H1 (cell line): Measurements from ENCODE around the gene HIVEP3.

Source experiments
- ASH2L ChIP-seq: fragments of 200-600, 300-600 bp; sonication (generic); IDR thresholded peaks from one replicate; pipeline ENCODE4 v1.7.1; 2017; ENCODE audit warnings: low read length
- CHD1 ChIP-seq: IDR thresholded peaks from 2 replicates; pipeline ENCODE4 v1.6.1; 2012; ENCODE audit warnings: low read depth, low read length, improper control_type of control experiment
- CTCF ChIP-seq, 3 experiments: IDR thresholded peaks; 1 replicate in 2 of 3; 2 replicates in 1 of 3; pipeline versions ENCODE4 v1.5.1 to v1.6.1; 2011; ENCODE audit warnings: low read length in 3 of 3, mild to moderate bottlenecking in 3 of 3, inconsistent platforms in 2 of 3, low read depth in 1 of 3, moderate library complexity in 1 of 3; ENCODE audit not compliant: insufficient read depth in 1 of 3; ENCODE audit errors: control extremely low read depth in 1 of 3
- EZH2 ChIP-seq: fragments of 200-600 bp; sonication (generic); IDR thresholded peaks from 2 replicates; pipeline ENCODE4 v1.7.1; 2012; ENCODE audit warnings: low read depth, mild to moderate bottlenecking, moderate library complexity, low read length, inconsistent platforms; ENCODE audit not compliant: severe bottlenecking
- GTF2F1 ChIP-seq: IDR thresholded peaks from 2 replicates; pipeline ENCODE4 v1.6.1; 2012; ENCODE audit warnings: low read depth, low read length, improper control_type of control experiment, borderline replicate concordance
- KDM1A ChIP-seq: fragments of 200-600, 300-600 bp; sonication (generic); IDR thresholded peaks from 2 replicates; pipeline ENCODE4 v1.7.1; 2016; ENCODE audit warnings: mild to moderate bottlenecking, low read length, borderline replicate concordance
- MAX ChIP-seq: IDR thresholded peaks from 2 replicates; pipeline ENCODE4 v1.6.1; 2012; ENCODE audit warnings: inconsistent platforms
- PHF8 ChIP-seq: fragments of 200-600 bp; sonication (generic); conservative IDR thresholded peaks from 2 replicates; pipeline ENCODE4 v1.7.1; 2012; ENCODE audit warnings: low read depth, mild to moderate bottlenecking, inconsistent platforms, low read length, moderate library complexity
- POLR2A ChIP-seq, 2 experiments: IDR thresholded peaks; 1 replicate in 1 of 2; 2 replicates in 1 of 2; pipeline ENCODE4 v1.6.1; 2011; ENCODE audit warnings: low read depth in 2 of 2, low read length in 2 of 2, mild to moderate bottlenecking in 2 of 2; ENCODE audit errors: control extremely low read depth in 1 of 2
- POLR2AphosphoS5 ChIP-seq: IDR thresholded peaks from 2 replicates; pipeline ENCODE4 v1.6.1; 2011; ENCODE audit warnings: low read depth, low read length
- SUZ12 ChIP-seq: fragments of 200-600 bp; sonication (generic); IDR thresholded peaks from 2 replicates; pipeline ENCODE4 v1.6.1; 2012; ENCODE audit warnings: mild to moderate bottlenecking, inconsistent platforms, low read length, moderate library complexity, mixed read lengths
- YY1 ChIP-seq: IDR thresholded peaks from 2 replicates; pipeline ENCODE4 v1.6.1; 2011; ENCODE audit warnings: low read depth, mild to moderate bottlenecking, low read length

- TF ChIP-seq CTCF (IDR thresholded peaks at IDR 0.05; ENCODE audit: control extremely low read depth in 1 of 3, insufficient read depth in 1 of 3, low read depth in 1 of 3, low read length in 3 of 3) = no peak
- TF ChIP-seq SUZ12 = no peak
- TF ChIP-seq KDM1A = no peak
- no peak for TF ChIP-seq MAX
- TF ChIP-seq PHF8 = no peak
- TF ChIP-seq ASH2L = no peak
- TF ChIP-seq POLR2A (IDR thresholded peaks at IDR 0.05; ENCODE audit: control extremely low read depth in 1 of 2, low read depth in 2 of 2, low read length in 2 of 2) = no peak
- no peak for TF ChIP-seq YY1
- no peak for TF ChIP-seq GTF2F1
- no peak for TF ChIP-seq CHD1
- TF ChIP-seq EZH2 = no peak
- no peak for TF ChIP-seq POLR2AphosphoS5
Measured at GRCh38 chr1:41939194-41939593, 20.5 kb upstream of the HIVEP3 start.
